ENCODE results near the gene CCDC102A. TPM values are rescaled to one million over a fixed set of nuclear protein-coding genes. Genes with fewer than 3 reads are reported as not detected.

The CCDC102A gene
- total and polyA plus RNA-seq, 4 donors, result 12.9 to 21.9 (median 14.7) TPM

DNA sequence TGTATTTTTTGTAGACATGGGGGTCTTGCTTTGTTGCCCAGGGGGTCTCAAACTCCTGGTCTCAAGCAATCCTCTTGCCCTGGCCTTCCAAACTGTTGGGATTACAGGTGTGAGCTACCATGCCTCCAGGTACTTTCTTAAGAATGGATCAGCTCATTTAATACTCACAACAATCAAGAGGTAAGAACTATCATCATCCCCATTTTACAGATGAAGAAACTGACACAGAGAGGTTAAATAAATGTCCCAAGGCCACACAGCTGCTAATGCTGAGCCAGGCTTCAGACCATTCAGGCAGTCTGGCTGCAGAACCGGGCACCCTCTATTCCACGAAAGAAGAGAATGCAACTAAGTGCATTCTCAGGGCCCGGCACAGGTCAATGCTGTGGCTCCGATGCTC, 22.0 kb downstream of the CCDC102A start:
- WGBS, 2 donors, result 77 to 93% methylated on average over 4 of the region's 4 CpGs
- ATAC-seq (ENCODE audit: low FRiP score), result no peak
- intact Hi-C loops (cut with DNase I), result no loop called here

GRCh38 chr16:57513371-57514102, 22.8 kb downstream of the CCDC102A start:
- ATAC-seq (ENCODE audit: low FRiP score), result no peak

More for the DNA sequence above, 22.0 kb downstream of the CCDC102A start:
- Histone ChIP-seq H3K27ac (ENCODE audit: low read depth in 1 of 2, low read length in 2 of 2) (no peak overlapping the region), H3K36me3 (ENCODE audit: control insufficient read depth in 1 of 2, insufficient read depth in 2 of 2, low read length in 1 of 2) (no peaks in the 10 kb centered on the region), H3K27me3 (ENCODE audit: control insufficient read depth in 1 of 2, insufficient read depth in 2 of 2, low read length in 1 of 2) (no peaks in the 10 kb centered on the region), H3K4me1 (ENCODE audit: control insufficient read depth in 1 of 2, insufficient read depth in 2 of 2, low read length in 2 of 2) (no peaks in the 10 kb centered on the region), H3K4me3 (ENCODE audit: low read length in 2 of 2) (no peak overlapping the region), H3K9me3 (ENCODE audit: control insufficient read depth, low read length) (no peaks in the 10 kb centered on the region)
- DNase-seq, result no peak

DNA sequence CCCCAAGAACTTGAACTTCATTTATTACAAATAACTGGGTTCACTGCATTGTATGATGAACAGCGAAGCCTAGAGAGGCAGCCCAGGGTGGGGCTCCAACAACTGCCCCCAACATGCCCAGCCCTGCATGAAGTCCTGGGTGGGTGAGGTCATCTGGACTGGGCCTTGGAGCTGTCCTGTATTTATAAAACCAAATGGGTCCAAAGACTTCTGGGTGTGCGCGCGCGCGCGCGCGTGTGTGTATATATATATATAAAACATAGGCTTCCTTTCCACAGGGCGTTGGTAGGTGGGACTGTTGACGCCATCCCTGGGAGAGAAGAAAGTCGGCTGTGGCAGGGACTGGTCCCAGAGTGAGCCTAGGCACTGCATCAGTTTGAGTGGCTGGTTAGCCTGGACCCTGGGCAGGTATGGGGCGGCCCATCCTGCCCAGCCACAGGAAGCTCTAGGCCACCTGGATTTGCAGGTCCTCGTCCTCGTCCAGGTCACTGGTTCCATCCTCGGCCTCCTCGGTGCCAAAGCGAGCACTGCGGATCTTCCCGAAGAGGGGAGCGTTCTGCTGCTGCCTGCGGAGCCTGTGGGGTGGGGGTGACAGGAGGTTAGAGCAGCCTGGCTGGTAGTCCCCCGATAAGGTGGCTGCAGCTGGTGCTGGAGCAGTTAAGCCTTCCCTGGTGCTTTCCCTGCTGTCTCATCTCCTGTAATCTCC, 23.9 kb downstream of the CCDC102A start:
- no peaks in the 10 kb centered on the region for H3K36me3 ChIP-seq (ENCODE audit: control insufficient read depth in 1 of 2, insufficient read depth in 2 of 2, low read length in 1 of 2)

More at GRCh38 chr16:57513371-57514102, 22.8 kb downstream of the CCDC102A start:
- Histone ChIP-seq H3K4me3 (ENCODE audit: low read length in 2 of 2) (no peak overlapping the region), H3K27ac (ENCODE audit: low read depth in 1 of 2, low read length in 2 of 2) (no peak overlapping the region), H3K9me3 (ENCODE audit: control insufficient read depth, low read length) (no peaks in the 10 kb centered on the region), H3K36me3 (ENCODE audit: control insufficient read depth in 1 of 2, insufficient read depth in 2 of 2, low read length in 1 of 2) (no peaks in the 10 kb centered on the region), H3K4me1 (ENCODE audit: control insufficient read depth in 1 of 2, insufficient read depth in 2 of 2, low read length in 2 of 2) (no peaks in the 10 kb centered on the region), H3K27me3 (ENCODE audit: control insufficient read depth in 1 of 2, insufficient read depth in 2 of 2, low read length in 1 of 2) (no peaks in the 10 kb centered on the region)
- intact Hi-C loops (cut with DNase I), result no loop called here
- 66 to 71% methylated on average over 14 of the region's 14 CpGs for WGBS, 2 donors
- no peak for DNase-seq

GRCh38 chr16:57510016-57510871, 26.1 kb downstream of the CCDC102A start:
- no peak for DNase-seq
- Histone ChIP-seq H3K27ac (ENCODE audit: low read depth in 1 of 2, low read length in 2 of 2) (no peak overlapping the region), H3K27me3 (ENCODE audit: control insufficient read depth in 1 of 2, insufficient read depth in 2 of 2, low read length in 1 of 2) (no peaks in the 10 kb centered on the region), H3K4me1 (ENCODE audit: control insufficient read depth in 1 of 2, insufficient read depth in 2 of 2, low read length in 2 of 2) (no peaks in the 10 kb centered on the region), H3K36me3 (ENCODE audit: control insufficient read depth in 1 of 2, insufficient read depth in 2 of 2, low read length in 1 of 2) (no peaks in the 10 kb centered on the region), H3K4me3 (ENCODE audit: low read length in 2 of 2) (no peak overlapping the region), H3K9me3 (ENCODE audit: control insufficient read depth, low read length) (no peaks in the 10 kb centered on the region)
- ATAC-seq (ENCODE audit: low FRiP score), result no peak
- WGBS, 2 donors, result 51 to 59% methylated on average over 10 of the region's 10 CpGs
- intact Hi-C loops (cut with DNase I), result no loop called here

More for the DNA sequence above, 23.9 kb downstream of the CCDC102A start:
- Histone ChIP-seq H3K27me3 (ENCODE audit: control insufficient read depth in 1 of 2, insufficient read depth in 2 of 2, low read length in 1 of 2) (no peaks in the 10 kb centered on the region), H3K27ac (ENCODE audit: low read depth in 1 of 2, low read length in 2 of 2) (no peak overlapping the region), H3K4me1 (ENCODE audit: control insufficient read depth in 1 of 2, insufficient read depth in 2 of 2, low read length in 2 of 2) (no peaks in the 10 kb centered on the region), H3K9me3 (ENCODE audit: control insufficient read depth, low read length) (no peaks in the 10 kb centered on the region), H3K4me3 (ENCODE audit: low read length in 2 of 2) (no peak overlapping the region)
- WGBS, 2 donors, result 92 to 94% methylated on average over 23 of the region's 23 CpGs
- intact Hi-C loops (cut with DNase I), result no loop called here
- DNase-seq (no peak), ATAC-seq (ENCODE audit: low FRiP score) (peak; percentile 30)

DNA sequence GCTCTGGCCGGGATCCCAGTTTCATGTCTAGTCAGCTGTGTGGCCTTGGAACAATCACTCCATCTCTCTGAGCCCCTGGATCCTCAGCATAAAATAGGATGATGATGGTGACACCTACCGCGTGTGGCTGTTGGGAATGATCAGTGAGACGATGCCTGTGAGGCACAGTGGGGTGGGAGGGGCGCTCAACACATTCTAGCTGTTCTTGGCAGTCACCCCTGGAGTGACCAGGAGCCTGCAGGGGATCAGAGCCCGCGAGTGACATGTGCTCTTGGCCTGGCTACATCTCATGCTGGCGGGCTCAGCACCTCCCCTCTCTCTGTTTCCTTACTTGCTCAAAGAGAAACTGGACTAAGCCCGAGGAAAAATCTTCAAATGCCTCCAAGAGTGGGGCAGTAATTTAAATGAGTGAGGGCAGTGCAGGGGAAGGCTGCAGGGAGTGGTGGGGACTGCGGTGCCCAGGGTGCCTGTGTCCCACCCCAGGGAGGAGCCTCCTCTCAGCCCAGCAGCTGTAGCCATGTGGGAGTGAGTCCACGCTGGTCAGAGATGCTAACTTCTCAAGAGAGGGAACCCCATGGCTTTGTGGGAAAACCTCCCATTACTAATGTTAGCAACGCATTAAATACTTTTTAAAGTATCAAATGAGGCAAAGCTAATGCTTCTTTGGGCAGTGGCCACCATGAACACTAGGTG, 27.0 kb downstream of the CCDC102A start:
- DNase-seq (no peak), ATAC-seq (ENCODE audit: low FRiP score) (no peak)
- Histone ChIP-seq H3K4me1 (ENCODE audit: control insufficient read depth in 1 of 2, insufficient read depth in 2 of 2, low read length in 2 of 2) (no peaks in the 10 kb centered on the region), H3K36me3 (ENCODE audit: control insufficient read depth in 1 of 2, insufficient read depth in 2 of 2, low read length in 1 of 2) (no peaks in the 10 kb centered on the region), H3K4me3 (ENCODE audit: low read length in 2 of 2) (no peak overlapping the region), H3K9me3 (ENCODE audit: control insufficient read depth, low read length) (no peaks in the 10 kb centered on the region), H3K27ac (ENCODE audit: low read depth in 1 of 2, low read length in 2 of 2) (no peak overlapping the region), H3K27me3 (ENCODE audit: control insufficient read depth in 1 of 2, insufficient read depth in 2 of 2, low read length in 1 of 2) (no peaks in the 10 kb centered on the region)
- WGBS, 2 donors, result 40 to 44% methylated on average over 12 of the region's 12 CpGs
- intact Hi-C loops (cut with DNase I), result no loop called here

- Histone ChIP-seq H3K27me3 (ENCODE audit: control insufficient read depth in 1 of 2, insufficient read depth in 2 of 2, low read length in 1 of 2) (no peaks in the 10 kb centered on the region), H3K27ac (ENCODE audit: low read depth in 1 of 2, low read length in 2 of 2) (no peak overlapping the region), H3K4me3 (ENCODE audit: low read length in 2 of 2) (no peak overlapping the region), H3K4me1 (ENCODE audit: control insufficient read depth in 1 of 2, insufficient read depth in 2 of 2, low read length in 2 of 2) (no peaks in the 10 kb centered on the region), H3K9me3 (ENCODE audit: control insufficient read depth, low read length) (no peaks in the 10 kb centered on the region), H3K36me3 (ENCODE audit: control insufficient read depth in 1 of 2, insufficient read depth in 2 of 2, low read length in 1 of 2) (no peaks in the 10 kb centered on the region)
- DNase-seq, result no peak
- WGBS, 2 donors, result 90 to 97% methylated on average over 3 of the region's 3 CpGs
- intact Hi-C loops (cut with DNase I), result no loop called here
- ATAC-seq (ENCODE audit: low FRiP score), result no peak
Measured at GRCh38 chr16:57508035-57508425, 28.3 kb downstream of the CCDC102A start.

GRCh38 chr16:57507136-57508034, 29.0 kb downstream of the CCDC102A start:
- WGBS, 2 donors, result 78 to 86% methylated on average over 11 to 13 of the region's 13 CpGs
- no peaks in the 10 kb centered on the region for H3K27me3 ChIP-seq (ENCODE audit: control insufficient read depth in 1 of 2, insufficient read depth in 2 of 2, low read length in 1 of 2)
- DNase-seq (no peak), ATAC-seq (ENCODE audit: low FRiP score) (no peak)
- H3K9me3 ChIP-seq (ENCODE audit: control insufficient read depth, low read length), result no peaks in the 10 kb centered on the region
- no peaks in the 10 kb centered on the region for H3K4me1 ChIP-seq (ENCODE audit: control insufficient read depth in 1 of 2, insufficient read depth in 2 of 2, low read length in 2 of 2)
- H3K4me3 ChIP-seq (ENCODE audit: low read length in 2 of 2), result no peak overlapping the region
- intact Hi-C loops (cut with DNase I), result no loop called here
- no peaks in the 10 kb centered on the region for H3K36me3 ChIP-seq (ENCODE audit: control insufficient read depth in 1 of 2, insufficient read depth in 2 of 2, low read length in 1 of 2)
- no peak overlapping the region for H3K27ac ChIP-seq (ENCODE audit: low read depth in 1 of 2, low read length in 2 of 2)
